Raji (cell line): ENCODE results near the gene SLC1A2.

ENCODE experiments used
- POLR2A ChIP-seq: IDR thresholded peaks from 2 replicates; pipeline ENCODE4 v1.6.1; 2011; ENCODE audit warnings: low read depth, low read length, control low read depth; ENCODE audit not compliant: insufficient read depth

The SLC1A2 gene

DNA sequence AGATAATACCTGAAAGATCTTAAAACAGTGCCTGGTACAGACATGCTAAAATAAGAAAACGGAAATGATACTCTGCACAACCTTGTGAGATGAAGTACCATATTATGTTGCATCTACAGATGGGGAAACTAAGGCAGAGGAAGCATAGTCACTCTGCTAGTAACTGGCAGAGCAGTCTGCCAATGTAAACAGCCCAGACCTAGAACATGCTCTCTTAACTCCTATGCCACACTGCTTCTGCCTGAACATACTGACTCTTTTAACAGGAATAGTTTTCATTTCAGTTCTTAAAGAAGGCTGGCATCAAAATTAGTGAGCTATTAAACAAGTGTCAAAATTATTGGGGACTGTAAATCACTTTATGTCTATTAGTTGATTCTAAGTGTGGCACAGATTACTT is 180.5 kb downstream of the SLC1A2 start:
- TF ChIP-seq POLR2A = no peak

GRCh38 chr11:35237860-35238715 is 181.3 kb downstream of the SLC1A2 start:
- TF ChIP-seq POLR2A = no peak

- no peak for TF ChIP-seq POLR2A
Measured at GRCh38 chr11:35237351-35237750, 182.0 kb downstream of the SLC1A2 start.

DNA sequence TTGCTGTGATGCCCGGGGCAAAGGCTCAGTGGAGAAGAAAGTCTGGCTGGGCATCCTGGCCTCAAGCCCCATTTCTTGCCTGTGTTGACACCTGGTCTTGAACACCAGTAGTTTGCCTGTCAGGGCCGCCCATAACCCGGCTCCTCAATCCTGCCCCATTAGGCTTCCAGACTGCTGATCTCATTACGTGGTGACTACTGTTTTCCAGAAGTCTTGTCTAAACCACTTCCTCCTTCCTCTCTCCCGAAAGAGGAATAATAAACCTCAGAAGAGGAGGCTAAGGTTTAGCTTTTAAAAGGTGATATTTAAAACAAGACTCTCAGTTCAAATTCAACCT is 182.7 kb downstream of the SLC1A2 start:
- TF ChIP-seq POLR2A = no peak

GRCh38 chr11:35235936-35236666 is 183.3 kb downstream of the SLC1A2 start:
- TF ChIP-seq POLR2A = no peak

DNA sequence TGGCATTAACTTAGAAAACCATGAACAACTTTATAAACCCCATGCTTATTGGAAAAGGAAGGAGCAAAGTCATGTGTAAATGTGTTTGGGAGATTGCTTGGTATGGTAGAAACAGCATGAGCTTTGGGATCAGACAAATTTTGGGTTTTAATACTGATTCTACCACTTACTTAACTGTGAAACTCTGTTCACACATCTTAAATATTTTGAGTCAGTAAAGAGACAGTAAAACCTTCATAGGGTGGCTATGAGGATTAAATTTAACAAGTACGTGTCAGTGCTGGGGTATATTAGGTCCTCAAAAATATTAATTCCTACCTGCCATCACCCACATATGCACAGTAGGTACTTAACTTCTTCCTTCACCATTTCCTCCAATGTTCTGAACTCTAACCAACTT is 183.9 kb downstream of the SLC1A2 start:
- no peak for TF ChIP-seq POLR2A

DNA sequence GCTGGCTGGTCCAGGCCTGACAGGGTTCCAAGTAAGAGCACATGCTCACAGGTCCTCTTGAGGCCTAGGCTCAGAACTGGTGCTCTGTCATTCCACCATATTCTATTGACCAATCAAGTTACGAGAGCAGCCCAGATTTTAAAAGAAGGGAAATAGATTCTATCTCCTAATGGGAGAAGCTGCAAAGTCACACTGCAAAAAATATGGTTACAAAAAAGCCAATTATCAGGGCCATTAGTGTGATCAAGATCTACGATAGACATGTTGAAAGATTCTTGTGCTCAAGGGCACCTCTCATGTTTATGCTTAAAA is 184.2 kb downstream of the SLC1A2 start:
- TF ChIP-seq POLR2A = no peak

- no peak for TF ChIP-seq POLR2A
Measured at GRCh38 chr11:35234460-35235156, 184.8 kb downstream of the SLC1A2 start.

GRCh38 chr11:35233518-35233917 is 185.8 kb downstream of the SLC1A2 start:
- no peak for TF ChIP-seq POLR2A

DNA sequence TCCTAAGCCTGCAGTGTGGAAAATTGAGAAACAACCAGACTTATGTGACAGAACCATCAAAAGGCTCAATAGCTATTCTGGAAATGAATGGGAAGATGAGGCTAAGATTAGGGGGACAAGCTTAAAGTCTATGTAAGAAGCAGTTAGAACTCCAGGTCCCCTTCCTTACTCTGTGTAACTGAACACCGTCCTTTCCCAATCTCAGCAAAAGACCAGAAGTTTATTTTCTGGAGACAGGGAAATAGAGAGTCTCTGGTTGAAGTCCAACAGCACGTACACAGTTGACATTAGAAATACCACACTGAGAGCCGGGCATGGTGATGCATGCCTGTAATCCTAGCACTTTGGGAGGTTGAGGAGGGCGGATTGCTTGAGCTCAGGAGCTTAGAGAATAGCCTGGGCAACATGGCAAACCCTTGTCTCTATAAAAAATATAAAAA is 186.4 kb downstream of the SLC1A2 start:
- TF ChIP-seq POLR2A = no peak

DNA sequence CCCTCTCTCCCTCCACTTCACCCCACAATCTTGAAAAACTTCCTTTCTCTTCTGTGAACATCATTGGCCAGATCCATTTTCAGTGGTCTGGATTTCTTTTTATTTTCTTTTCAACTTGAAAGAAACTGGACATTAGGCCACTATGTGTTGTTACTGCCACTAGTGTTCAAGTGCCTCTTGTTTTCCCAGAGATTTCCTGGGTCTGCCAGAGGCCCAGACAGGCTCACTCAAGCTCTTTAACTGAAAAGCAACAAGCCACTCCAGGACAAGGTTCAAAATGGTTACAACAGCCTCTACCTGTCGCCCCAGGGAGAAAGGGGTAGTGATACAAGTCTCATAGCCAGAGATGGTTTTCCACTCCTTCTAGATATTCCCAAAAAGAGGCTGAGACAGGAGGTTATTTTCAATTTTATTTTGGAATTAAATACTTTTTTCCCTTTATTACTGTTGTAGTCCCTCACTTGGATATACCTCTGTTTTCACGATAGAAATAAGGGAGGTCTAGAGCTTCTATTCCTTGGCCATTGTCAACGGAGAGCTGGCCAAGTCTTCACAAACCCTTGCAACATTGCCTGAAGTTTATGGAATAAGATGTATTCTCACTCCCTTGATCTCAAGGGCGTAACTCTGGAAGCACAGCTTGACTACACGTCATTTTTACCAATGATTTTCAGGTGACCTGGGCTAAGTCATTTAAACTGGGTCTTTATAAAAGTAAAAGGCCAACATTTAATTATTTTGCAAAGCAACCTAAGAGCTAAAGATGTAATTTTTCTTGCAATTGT is 188.1 kb downstream of the SLC1A2 start:
- no peak for TF ChIP-seq POLR2A

GRCh38 chr11:35230388-35230787 is 189.0 kb downstream of the SLC1A2 start:
- no peak for TF ChIP-seq POLR2A

- TF ChIP-seq POLR2A = no peak
Measured at GRCh38 chr11:35228328-35228725, 191.0 kb downstream of the SLC1A2 start.

DNA sequence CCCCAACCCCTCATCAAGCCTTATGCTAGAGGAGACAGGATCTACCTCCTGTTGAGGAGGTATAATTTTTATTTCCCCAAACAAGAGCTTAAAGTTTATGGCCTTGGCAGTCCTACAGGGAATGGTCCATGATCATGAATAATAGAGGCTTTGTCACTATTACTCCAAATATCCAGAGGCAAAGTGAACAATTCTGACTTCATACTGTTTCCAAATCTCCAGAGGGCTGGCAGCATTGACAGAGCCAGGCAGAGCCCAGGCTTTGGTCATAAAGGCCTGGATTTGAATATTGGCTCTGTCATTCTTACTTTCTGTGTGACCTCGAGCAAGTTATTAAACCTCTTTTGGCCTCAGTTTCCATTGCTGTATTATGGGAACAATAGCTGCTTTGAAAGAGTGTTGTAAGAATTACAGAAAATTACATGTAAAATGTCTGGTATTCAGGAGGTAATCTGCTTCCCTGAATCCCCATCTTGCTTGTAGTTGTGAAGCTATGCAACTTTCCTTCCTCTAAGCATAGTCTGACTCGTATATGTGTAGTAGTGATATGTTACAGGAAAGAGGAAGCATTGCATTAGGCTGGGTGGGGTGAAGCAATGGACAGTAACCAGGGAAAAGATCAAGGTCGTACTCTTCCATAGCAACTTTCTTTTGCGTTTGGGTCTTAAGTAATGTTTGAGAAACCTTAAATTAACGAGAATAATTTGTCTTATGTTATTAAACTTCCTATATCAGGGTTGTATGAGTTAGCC is 191.6 kb downstream of the SLC1A2 start:
- no peak for TF ChIP-seq POLR2A

DNA sequence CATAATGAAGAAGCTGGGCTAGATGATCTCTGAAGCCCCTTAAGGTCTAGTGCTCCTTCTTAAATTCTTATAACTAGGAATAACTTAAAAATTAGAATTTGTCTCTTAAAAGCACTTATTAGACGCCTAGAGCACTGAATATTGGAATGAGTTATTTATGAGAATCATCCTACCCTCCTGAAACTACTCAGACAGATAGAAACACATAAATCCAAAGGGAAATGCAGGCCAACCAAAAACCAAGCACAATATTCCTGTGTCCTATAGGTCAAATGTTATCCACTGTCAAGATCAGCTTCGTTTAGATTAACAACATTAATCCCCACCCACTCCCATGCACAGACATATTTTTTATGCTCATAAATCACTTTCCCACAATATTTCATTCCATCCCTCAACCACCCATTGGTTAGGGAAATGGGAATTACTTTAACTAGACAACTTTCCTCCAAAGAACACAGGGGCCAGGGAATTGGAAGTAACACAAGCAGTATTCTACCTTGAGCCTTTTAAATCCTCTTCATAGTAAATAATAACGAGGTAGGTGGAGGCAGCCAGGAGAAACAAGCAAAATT is 193.3 kb downstream of the SLC1A2 start:
- TF ChIP-seq POLR2A = no peak

- no peak for TF ChIP-seq POLR2A
Measured at GRCh38 chr11:35223991-35224390, 195.4 kb downstream of the SLC1A2 start.
